Testis (tissue), 2 donors: ENCODE data around the gene RIPOR3.

Source experiments
- POLR2A ChIP-seq: fragments of 450-650 bp; IDR thresholded peaks from one replicate; pipeline ENCODE4 v1.6.1; 2017; ENCODE audit warnings: antibody characterized with exemption, mild to moderate bottlenecking, moderate library complexity
- TF ChIP-seq, protein P1 (sequence below), 3 experiments: fragments of 450-650 bp in 2 of 3; fragments of 200-600 bp in 1 of 3; sonication (generic) in 1 of 3; IDR thresholded peaks; one replicate each; pipeline ENCODE4 v1.5.1; 2016 to 2019; ENCODE audit warnings: antibody characterized with exemption in 3 of 3, mild to moderate bottlenecking in 2 of 3, moderate library complexity in 1 of 3

DNA sequence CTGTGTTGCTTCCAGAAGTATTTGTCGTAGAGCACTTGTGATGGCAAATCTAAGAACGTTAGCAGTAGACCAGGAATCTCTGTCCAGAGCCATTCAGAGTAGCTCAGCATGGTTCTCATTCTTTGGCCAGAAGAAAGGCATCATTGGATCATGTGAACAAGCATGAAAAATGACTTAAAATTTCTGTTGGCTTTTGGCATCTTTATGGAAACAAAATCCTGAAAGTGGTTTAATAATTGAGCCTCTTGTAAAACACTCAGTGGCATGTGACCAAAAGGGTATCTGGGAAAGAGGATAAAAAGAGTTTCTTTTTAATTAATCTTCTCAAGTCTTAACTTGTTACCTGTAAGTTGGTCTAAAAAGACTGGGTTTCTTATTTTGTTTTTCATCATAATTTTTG lies 126.0 kb downstream of the RIPOR3 start:
- TF ChIP-seq, protein P1, sequence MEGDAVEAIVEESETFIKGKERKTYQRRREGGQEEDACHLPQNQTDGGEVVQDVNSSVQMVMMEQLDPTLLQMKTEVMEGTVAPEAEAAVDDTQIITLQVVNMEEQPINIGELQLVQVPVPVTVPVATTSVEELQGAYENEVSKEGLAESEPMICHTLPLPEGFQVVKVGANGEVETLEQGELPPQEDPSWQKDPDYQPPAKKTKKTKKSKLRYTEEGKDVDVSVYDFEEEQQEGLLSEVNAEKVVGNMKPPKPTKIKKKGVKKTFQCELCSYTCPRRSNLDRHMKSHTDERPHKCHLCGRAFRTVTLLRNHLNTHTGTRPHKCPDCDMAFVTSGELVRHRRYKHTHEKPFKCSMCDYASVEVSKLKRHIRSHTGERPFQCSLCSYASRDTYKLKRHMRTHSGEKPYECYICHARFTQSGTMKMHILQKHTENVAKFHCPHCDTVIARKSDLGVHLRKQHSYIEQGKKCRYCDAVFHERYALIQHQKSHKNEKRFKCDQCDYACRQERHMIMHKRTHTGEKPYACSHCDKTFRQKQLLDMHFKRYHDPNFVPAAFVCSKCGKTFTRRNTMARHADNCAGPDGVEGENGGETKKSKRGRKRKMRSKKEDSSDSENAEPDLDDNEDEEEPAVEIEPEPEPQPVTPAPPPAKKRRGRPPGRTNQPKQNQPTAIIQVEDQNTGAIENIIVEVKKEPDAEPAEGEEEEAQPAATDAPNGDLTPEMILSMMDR (IDR thresholded peaks at IDR 0.05) = no peak
- no peak for TF ChIP-seq POLR2A
